Liver (tissue), 2 donors: ENCODE data around the gene PDPN.

ENCODE experiments used
- FOXA1 ChIP-seq: IDR thresholded peaks from 2 replicates; pipeline ENCODE4 v1.6.1; 2016; ENCODE audit warnings: antibody characterized with exemption
- TF ChIP-seq, protein P1 (sequence below): fragments of 150-350 bp; IDR thresholded peaks from 2 replicates; pipeline ENCODE4 v1.5.1; 2017; ENCODE audit warnings: improper control_type of control experiment, low read depth, low read length; ENCODE audit not compliant: missing input control
- donor health status: healthy.

DNA sequence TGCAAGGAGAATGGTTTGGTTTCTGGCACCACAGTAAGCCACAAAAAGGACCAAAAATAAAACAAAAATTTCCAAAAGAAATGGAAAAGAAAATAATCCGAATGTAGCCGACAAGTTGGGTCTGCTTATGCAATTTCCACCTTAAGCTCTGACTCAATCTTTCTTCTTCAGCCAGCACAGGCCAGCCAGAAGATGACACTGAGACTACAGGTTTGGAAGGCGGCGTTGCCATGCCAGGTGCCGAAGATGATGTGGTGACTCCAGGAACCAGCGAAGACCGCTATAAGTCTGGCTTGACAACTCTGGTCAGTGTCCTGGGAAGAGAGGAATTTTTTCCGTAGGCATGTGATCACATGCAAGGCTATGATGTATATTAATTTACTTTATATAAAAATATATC, 23.4 kb downstream of the PDPN start:
- no peak for TF ChIP-seq FOXA1
- TF ChIP-seq, protein P1, sequence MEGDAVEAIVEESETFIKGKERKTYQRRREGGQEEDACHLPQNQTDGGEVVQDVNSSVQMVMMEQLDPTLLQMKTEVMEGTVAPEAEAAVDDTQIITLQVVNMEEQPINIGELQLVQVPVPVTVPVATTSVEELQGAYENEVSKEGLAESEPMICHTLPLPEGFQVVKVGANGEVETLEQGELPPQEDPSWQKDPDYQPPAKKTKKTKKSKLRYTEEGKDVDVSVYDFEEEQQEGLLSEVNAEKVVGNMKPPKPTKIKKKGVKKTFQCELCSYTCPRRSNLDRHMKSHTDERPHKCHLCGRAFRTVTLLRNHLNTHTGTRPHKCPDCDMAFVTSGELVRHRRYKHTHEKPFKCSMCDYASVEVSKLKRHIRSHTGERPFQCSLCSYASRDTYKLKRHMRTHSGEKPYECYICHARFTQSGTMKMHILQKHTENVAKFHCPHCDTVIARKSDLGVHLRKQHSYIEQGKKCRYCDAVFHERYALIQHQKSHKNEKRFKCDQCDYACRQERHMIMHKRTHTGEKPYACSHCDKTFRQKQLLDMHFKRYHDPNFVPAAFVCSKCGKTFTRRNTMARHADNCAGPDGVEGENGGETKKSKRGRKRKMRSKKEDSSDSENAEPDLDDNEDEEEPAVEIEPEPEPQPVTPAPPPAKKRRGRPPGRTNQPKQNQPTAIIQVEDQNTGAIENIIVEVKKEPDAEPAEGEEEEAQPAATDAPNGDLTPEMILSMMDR: no peak
